GM19468 (cell line): ENCODE results near the gene LSM14B.

Experiments used
- ATAC-seq: cut with Tn5 transposase; IDR thresholded peaks from one replicate; pipeline ENCODE4 v1.9.1; 2021; ENCODE audit warnings: mild to moderate bottlenecking, moderate library complexity, moderate number of reproducible peaks; ENCODE audit not compliant: unreplicated experiment; ENCODE audit errors: extremely low read depth

Gene LSM14B

DNA sequence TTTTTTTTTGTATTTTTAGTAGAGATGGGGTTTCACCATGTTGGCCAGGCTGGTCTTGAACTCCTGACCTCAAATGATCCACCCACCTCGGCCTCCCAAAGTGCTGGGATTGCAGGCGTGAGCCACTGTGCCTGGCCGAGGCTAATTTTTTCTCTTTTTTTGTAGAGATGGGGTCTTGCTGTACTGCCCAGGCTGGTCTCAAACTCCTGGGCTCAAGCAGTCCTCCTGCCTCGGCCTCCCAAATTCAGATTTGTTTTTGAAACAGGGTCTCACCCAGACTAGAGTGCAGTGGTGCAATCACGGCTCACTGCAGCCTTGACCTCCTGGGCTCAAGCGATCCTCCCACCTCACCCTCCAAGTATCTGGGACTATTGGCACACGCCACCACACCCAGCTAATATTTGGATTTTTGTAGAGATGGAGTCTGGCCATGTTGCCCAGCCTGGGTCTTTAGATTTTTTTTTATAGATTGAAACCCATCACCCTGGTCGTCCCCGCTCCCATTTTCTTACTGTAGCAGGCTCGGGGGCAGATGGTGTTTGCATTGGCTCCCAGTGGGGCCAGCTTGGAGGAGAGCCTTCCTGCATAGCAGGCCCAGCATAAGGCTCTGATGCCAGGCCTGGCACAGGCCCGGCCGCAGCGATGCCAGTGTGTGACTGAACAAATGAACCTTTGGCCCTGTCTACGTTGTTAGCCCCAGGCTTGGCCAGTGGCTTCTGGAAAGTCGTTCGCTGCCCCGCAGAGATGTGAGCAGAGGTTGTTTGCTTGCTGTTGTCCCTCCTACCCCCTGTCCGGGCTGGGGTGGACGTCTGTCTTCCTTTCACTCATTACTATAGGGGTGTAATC lies 56.3 kb downstream of the LSM14B start:
- no peak for ATAC-seq

DNA sequence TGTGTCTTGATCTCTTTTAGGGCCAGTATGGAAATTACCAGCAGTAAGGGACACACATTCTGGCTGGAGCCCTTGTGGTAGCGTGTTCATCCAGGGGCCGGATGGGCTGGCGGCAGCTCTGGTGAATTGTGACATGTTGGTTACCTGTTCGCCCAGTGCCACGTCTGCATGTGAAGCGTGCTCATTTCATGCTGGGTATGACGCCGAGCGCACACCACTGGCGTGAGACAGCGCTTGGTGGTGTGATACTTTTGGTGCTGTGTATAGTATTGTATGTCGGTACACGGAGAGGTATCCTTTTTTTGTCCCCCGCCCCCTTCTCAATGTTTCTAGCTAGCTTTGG lies 56.9 kb downstream of the LSM14B start:
- ATAC-seq, result no peak

DNA sequence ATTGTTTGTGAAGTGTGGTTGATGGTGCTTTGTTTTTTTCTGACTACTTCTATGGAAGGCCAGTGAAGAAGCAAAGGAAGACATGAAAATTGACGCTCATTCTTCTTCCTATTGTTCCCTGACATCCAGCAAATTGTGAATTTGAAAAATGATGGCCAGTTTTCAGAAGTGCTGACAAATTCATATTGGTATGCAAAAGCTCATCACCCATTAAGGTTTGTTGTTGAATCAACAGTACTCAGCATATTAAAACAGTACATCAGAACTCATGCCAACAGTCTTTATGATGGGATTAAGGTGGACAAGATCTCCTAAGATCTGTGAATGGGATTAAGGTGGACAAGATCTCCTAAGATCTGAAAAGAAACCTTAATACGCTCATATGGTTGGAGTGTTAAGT lies 59.5 kb downstream of the LSM14B start:
- ATAC-seq, result no peak

DNA sequence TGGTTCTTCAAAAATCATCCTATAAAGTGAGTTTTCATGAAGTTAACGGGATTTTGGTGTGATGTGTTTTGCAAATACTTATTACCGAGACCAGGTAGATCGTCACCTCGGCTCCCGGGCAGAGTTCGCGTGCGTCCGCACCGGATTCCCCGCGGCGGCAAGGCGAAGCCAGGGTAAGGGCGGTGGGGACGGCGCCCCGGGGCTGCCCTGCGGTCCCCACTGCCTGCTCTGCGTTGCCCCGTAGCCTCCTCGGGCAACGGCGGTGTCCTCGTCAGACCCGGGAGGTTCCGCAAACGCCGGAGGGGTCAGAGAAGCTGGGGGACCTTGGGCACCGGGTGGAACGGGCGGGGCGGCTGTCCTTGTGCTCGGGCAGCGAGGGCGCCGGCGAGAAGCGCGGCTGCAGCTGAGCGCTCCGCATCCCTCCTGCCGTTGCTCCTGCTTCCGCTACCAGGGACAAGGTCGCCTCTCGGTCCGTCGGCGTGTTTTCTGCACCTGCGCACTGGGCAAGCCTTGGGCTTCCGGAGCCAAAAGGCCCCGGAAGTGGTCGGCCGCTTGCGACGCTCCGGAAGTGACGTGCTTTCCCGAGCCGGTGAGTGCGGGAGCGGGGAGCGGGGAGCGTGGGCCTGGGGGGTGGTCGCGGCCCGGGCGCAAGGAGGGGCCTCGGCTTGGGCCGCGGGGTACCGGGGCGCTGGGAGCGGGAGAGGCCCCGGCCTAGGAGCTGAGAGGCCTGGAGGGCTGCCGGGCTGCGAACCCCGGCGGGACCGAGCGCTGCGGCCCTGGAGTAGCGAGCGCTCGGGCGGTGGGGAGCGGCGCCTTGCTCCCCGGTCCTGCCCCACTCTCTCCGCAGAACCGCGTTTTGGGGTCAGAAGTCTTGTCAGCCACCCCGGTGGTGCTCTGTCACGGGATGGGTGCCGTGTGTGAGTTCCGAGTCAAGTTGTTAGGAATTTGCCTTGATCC lies 60.5 kb downstream of the LSM14B start, which contains the start of gene MTG2:
TSS of gene MTG2 (plus strand) at position 560 of the 957 bp plus-strand sequence. CDS start 10,393 bp downstream, outside the sequence.
- peak; percentile 83 for ATAC-seq

DNA sequence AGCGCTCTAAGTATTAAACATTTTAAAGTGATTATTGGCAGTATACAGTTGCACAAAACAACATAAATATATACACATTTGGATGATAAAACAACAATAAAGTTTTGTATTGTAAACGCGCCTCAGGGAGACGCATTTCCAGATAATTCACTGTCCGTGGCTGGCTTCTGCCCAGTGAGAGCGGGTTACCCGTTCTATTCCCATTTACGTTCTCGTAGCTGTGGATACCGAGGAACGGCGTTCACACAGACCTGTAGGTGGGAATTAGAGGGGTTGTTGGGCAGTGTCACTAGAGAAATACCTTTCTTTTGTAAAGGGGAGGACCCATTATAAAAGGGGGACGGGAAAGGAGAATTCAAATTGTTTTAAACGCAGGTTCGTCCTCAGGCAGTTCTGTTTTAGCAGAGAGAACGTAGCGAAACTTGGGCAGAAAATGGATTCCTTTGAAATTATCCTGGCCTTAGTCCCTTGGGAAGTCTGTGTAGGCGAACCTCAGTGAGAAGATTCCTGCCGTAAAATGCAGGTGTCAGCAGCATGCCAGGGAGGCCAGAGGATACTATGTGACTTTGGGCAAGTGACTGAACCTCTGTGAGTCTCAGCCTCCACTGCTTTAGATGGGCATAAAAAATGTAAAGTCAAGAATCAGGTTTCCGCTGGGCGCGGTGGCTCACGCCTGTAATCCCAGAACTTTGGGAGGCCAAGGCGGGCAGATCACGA lies 61.3 kb downstream of the LSM14B start:
- ATAC-seq, result no peak
